Panc1 (cell line): Measurements from ENCODE around the gene PTTG1IP2.

Experiments used
- POLR2AphosphoS5 ChIP-seq: IDR thresholded peaks from 2 replicates; pipeline ENCODE4 v1.6.1; 2012; ENCODE audit warnings: mild to moderate bottlenecking, low read depth, low read length, moderate library complexity
- REST ChIP-seq, 2 experiments: IDR thresholded peaks; 2 replicates each; pipeline ENCODE4 v1.6.1; 2011 to 2012; ENCODE audit warnings: low read depth in 2 of 2, control low read depth in 1 of 2, low read length in 1 of 2, mild to moderate bottlenecking in 1 of 2, moderate library complexity in 1 of 2; ENCODE audit not compliant: insufficient read depth in 1 of 2
- SIN3A ChIP-seq: IDR thresholded peaks from 2 replicates; pipeline ENCODE4 v1.6.1; 2012; ENCODE audit warnings: low read depth, mild to moderate bottlenecking, low read length, moderate library complexity, borderline replicate concordance; ENCODE audit not compliant: insufficient read depth
- TCF7L2 ChIP-seq: IDR thresholded peaks from 2 replicates; pipeline ENCODE4 v1.6.1; 2011; ENCODE audit warnings: mild to moderate bottlenecking, low read depth, low read length, inconsistent platforms
- TF ChIP-seq, protein P1 (sequence below): fragments of 450-650 bp; IDR thresholded peaks from 2 replicates; pipeline ENCODE4 v1.5.1; 2017; ENCODE audit warnings: mild to moderate bottlenecking

DNA sequence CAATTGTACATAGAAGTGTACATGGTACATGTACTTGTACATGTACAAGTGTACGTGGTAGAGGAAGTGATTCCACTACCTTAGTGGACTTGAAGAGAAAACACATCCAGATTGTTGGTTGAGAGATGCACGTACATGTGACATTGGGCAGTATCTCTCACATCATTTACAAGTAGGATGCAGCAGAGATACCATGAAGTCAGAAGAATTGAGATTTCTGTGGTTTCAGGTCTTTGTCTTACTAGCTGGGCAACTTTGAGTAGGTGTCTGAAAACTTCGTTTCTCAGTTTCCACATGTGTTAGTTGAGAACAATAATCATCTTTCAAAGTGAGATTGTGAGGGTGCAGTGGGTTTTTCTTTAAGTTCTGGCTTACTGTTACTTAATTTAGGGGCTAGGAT is 44.7 kb upstream of the PTTG1IP2 start:
- TF ChIP-seq, protein P1, sequence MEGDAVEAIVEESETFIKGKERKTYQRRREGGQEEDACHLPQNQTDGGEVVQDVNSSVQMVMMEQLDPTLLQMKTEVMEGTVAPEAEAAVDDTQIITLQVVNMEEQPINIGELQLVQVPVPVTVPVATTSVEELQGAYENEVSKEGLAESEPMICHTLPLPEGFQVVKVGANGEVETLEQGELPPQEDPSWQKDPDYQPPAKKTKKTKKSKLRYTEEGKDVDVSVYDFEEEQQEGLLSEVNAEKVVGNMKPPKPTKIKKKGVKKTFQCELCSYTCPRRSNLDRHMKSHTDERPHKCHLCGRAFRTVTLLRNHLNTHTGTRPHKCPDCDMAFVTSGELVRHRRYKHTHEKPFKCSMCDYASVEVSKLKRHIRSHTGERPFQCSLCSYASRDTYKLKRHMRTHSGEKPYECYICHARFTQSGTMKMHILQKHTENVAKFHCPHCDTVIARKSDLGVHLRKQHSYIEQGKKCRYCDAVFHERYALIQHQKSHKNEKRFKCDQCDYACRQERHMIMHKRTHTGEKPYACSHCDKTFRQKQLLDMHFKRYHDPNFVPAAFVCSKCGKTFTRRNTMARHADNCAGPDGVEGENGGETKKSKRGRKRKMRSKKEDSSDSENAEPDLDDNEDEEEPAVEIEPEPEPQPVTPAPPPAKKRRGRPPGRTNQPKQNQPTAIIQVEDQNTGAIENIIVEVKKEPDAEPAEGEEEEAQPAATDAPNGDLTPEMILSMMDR, result no peak
- TF ChIP-seq REST (IDR thresholded peaks at IDR 0.05; ENCODE audit: insufficient read depth in 1 of 2, low read depth in 2 of 2, low read length in 1 of 2), result no peak
- TF ChIP-seq TCF7L2, result no peak
- no peak for TF ChIP-seq POLR2AphosphoS5
- no peak for TF ChIP-seq SIN3A
